GM19099 (cell line): ENCODE results near the gene AFAP1.

ENCODE experiments used
- POLR2A ChIP-seq: IDR thresholded peaks from 3 replicates; pipeline ENCODE4 v1.6.1; 2011; ENCODE audit warnings: low read depth; ENCODE audit not compliant: insufficient read length; ENCODE audit errors: extremely low read depth

The AFAP1 gene

GRCh38 chr4:7842384-7843279 is 97.0 kb downstream of the AFAP1 start:
- TF ChIP-seq POLR2A, result no peak

GRCh38 chr4:7841894-7842293 is 97.8 kb downstream of the AFAP1 start:
- no peak for TF ChIP-seq POLR2A

GRCh38 chr4:7841071-7841470 is 98.6 kb downstream of the AFAP1 start:
- no peak for TF ChIP-seq POLR2A

GRCh38 chr4:7839856-7840255 is 99.8 kb downstream of the AFAP1 start:
- no peak for TF ChIP-seq POLR2A

GRCh38 chr4:7838136-7838782 is 101.4 kb downstream of the AFAP1 start:
- TF ChIP-seq POLR2A, result no peak

- no peak for TF ChIP-seq POLR2A
Observed at GRCh38 chr4:7837597-7838135, 102.0 kb downstream of the AFAP1 start.

- no peak for TF ChIP-seq POLR2A
Observed at GRCh38 chr4:7831858-7832730, 107.6 kb downstream of the AFAP1 start.

GRCh38 chr4:7831330-7831729 is 108.3 kb downstream of the AFAP1 start:
- TF ChIP-seq POLR2A, result no peak

GRCh38 chr4:7830747-7831146 is 108.9 kb downstream of the AFAP1 start:
- TF ChIP-seq POLR2A, result no peak

GRCh38 chr4:7829652-7830580 is 109.7 kb downstream of the AFAP1 start:
- no peak for TF ChIP-seq POLR2A

- TF ChIP-seq POLR2A, result no peak
Observed at GRCh38 chr4:7828793-7829301, 110.8 kb downstream of the AFAP1 start.

GRCh38 chr4:7828011-7828720 is 111.5 kb downstream of the AFAP1 start:
- TF ChIP-seq POLR2A, result no peak

- TF ChIP-seq POLR2A, result no peak
Observed at GRCh38 chr4:7827566-7827965, 112.1 kb downstream of the AFAP1 start.
